ENCODE data around the gene PXN.
"Not testable (repeated sequence)": the region's sequence is repeated elsewhere in the genome, so short reads cannot be mapped to it uniquely, and the experiment has no call there.

PXN gene

DNA sequence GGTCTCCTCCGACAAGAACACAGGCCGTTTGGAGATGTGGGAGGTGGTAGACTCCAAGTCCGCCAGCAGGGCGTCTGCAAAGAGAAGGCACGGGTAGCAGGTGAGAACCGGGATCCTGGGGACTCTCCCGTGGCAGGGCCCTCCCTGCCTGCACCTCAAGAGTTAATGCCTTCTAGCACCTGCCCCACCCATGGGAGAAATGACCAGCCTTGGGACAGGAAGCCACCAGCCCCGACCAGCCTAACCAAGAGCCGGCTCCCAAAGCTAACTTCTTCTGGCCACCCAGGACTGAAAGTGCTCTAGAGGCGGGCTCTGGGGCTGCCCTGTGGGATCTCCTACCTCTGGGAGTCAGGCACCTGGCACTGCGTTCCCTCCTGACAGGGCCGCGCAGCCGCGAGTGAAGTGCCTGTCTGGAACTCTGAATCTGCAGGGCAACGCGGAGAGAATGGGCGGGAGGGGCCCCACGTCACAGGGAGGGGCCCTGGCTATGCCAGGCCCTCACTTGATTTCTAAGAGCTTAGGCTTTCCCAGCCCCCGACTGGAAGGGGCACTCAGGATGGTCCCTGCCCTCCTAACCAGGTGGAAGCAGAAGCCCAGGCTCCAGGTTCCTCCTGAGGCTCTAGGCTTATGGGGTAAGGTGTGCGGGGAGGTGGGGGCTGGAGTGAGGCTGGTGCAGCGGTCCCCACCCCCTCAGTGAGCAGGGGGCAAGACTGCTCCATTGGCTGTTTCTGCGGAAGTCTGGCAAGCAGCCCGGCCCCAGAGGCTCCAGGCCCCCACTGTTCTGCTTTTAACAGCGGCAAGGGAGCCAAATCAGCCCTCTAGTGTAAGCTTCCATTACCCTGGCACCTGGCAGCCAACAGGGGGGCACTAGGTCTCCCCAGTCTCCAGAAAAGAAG, 41.0 kb downstream of the PXN start:
- DNase-seq = no peak

DNA sequence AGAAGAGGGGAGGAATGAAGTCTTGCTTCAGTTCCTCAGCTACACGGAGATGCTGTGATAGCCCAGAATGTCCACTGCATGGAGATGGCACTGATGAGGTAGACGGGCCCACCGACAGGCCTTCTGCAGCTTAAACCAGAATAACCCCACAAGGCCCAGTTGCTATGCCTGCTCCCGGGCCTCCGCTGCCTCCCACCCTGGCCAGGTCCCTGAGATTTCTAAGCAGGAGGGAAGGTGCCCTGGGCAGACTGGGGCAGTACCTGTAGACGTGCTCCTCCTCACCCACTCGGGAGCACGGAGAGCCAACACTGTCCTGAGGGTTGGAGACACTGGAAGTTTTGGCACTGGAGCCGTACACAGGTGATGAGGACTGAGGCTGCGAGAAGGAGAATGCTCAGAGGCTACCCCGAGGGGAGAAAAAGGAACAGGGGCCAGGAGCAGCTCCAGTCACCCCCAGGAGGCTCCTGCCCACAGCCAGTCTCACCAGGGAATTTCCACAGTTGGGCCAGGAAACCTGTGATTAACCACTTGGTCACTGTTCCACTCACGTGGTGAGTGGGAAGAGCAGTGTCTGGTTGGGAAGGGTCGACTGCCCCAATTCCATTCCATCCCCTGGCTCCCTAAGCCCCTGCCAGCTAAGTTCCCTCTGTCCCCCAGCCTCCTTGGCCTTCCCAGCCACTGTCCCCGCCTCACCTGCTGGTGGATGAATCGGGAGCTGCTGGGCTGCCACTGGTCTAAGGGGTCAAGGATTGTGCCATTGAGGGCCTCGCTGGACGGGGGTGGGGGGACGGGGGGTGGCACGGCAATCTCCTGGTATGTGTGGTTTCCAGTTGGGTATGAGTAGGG, 41.8 kb downstream of the PXN start:
- DNase-seq = no peak

GRCh38 chr12:120222288-120222832, 43.2 kb downstream of the PXN start:
- no peak for DNase-seq

DNA sequence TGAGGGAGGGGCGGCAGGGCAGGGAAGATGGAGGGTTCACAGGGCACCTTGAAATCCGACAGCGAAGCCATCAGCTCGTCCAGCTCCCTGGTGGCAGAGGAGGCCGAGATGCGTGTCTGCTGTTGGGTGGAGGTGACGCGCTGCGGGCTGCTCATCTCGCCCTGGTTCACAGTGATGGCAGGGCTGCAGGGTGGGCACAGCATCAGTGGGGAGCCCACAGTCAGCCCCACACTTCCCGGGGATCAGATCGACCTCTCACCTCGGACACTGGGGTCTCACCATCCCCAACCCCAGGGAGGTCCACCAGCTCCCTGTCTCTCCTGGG, 44.0 kb downstream of the PXN start:
- no peak for DNase-seq

DNA sequence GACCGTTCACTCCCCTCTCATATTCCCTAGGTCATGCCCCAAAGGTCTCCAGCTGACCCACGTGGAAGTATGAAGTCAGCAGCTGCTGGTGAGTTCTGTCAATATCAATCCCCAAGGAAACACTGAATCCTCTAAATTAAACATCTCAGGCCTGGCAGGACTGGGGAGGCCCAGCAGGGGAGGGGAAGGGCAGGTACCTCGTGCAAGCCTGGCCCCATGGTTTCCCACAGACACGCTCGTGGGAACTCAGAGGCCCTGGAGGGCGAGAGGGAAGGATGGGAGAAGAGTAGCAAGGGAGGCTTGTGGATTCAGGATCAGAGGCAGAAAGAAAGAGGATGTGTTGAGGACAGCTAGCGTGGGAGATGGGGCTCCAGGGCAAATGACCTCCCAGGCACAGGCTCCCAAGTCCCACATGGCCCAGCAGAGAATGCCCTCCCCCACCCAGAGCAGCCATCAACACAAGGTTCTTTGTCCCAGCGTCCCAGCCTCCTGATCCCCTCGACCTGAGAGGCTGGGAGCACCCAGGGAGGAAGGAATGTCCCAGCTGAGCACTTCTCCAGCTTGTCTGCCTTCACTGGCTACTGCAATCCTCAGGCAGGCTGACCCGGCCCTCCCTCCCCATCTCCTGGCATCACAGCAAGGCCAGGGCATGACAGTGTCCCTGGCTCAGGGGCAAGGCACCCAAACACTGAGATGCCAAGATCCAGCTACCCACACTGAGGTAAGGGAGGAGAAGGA, 44.5 kb downstream of the PXN start:
- peak; percentile 90 for DNase-seq

DNA sequence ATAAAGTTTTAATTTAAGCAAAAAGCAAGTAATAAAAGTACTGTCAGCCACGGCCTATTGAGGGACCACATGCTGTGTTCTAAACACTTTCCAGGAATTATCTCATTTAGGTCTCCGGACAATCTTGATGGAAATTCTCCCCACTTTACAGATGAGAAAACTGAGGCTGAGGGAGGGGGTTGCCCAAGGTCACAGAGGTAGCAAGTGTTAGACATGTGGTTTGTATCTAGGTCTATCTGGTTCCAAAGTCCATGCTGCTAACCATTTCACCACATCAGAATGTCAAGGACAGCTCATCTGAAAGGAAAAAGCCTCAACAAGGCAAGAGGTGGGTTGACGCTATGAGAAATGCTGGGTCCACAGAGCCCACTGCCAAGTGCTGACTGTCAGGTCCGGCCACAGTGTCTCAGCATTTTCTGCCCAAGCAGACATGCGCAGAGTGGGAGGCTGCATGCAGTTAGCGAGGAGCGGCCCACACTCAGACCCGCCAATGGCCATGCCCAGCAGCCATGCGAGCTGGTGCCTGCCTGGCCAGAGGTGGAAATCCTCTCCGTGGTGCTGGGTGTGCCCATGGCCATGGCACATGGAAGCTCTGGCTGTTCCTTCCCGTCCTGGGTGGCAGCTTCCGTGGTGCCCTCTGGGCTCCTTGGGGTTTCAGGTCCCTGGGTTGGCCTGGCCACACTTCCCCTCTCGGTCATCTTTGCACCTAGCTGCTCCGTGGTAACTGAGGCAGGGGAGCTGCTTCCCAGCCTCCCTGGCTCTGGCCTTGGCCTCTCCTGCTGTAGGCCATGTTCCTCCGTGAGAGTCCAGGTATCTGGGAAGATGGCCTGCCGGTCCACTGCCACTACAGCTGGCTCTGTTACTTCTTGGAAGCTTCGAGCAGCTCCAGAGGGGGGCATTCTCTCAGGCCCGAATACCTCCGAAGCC, 46.6 kb downstream of the PXN start:
- DNase-seq = no peak

- DNase-seq = no peak
Measured at GRCh38 chr12:120216742-120217605, 48.6 kb downstream of the PXN start.

GRCh38 chr12:120215766-120216735, 49.5 kb downstream of the PXN start:
- peak; percentile 55 for DNase-seq

DNA sequence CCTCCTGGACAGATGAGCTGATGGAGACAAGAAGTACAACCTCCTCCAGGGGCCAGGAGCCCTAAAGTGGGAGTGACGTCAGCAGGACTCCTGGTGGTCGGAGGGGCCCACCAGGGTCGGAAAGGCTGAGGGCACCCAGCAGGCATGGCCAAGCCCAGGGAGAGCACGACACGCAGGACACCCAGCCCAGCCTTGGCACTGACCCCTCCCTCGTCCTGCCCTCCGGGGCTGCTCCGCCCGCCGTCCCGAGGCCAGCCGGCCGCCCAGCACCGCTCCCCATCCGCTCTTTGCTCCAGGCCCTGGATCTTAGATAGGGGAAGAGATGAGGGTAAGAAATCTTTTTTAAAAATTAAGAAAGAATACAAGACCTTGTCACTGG, 50.2 kb downstream of the PXN start:
- peak; percentile 49 for DNase-seq

DNA sequence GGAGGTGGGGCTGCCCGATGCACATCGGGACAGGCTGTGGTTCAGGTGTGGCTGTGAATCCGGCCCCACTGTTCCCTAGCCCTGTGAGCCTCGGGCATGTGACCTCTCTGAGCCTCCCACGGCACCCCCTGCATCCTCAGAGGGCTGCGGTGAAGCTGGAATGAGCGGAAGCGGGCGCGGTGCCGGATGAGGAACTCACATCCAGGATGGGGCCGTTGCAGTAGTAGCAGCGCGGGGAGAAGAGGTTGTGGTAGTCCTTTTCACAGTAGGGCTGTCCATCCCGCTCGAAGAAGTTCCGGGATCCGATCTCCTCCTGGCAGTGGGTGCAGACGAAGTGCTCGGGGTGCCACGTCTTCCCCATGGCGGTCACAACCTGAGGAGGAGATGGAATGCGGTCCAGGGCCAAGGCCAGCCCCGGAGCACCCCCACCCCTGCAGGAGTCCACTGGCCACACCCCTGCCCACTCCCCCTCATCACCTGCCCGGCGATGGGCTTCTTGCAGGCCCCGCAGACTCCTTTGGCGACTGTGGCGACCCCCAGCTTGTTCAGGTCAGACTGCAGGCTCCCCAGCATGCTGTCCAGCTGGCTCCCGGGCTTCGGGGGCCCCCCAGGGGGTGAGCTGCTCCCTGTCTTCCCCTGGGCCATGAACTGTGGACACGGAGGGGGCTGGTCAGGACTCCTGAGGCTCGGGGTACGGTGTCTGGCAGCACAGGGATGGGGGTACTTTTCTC, 50.7 kb downstream of the PXN start:
- DNase-seq = no peak

DNA sequence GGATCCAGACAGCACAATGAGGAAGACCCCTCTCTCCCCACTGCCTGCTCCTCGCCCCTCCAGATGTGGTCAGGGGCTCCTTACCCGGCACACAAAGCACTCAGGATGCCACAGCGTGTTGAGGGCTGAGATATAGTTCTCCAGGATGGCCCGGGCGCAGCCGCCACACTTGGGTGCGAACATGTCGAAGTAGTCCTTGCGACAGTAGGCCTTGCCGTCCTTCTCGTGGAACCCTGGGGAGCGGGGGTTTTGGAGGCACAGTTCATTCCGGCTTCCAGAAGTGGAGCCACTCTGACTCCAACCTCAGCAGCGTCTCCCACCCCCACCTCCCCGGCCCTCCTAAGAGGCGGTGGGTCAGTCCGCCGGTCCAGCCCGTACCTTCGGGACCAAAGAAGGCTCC, 51.8 kb downstream of the PXN start:
- no peak for DNase-seq

- DNase-seq = not testable (repeated sequence)
Measured at GRCh38 chr12:120213182-120213581, 52.3 kb downstream of the PXN start.

- DNase-seq = no peak
Measured at GRCh38 chr12:120212301-120212700, 53.2 kb downstream of the PXN start.

- DNase-seq = no peak
Measured at GRCh38 chr12:120211904-120212283, 53.6 kb downstream of the PXN start.

- no peak for DNase-seq
Measured at GRCh38 chr12:120211243-120211903, 54.2 kb downstream of the PXN start.

DNA sequence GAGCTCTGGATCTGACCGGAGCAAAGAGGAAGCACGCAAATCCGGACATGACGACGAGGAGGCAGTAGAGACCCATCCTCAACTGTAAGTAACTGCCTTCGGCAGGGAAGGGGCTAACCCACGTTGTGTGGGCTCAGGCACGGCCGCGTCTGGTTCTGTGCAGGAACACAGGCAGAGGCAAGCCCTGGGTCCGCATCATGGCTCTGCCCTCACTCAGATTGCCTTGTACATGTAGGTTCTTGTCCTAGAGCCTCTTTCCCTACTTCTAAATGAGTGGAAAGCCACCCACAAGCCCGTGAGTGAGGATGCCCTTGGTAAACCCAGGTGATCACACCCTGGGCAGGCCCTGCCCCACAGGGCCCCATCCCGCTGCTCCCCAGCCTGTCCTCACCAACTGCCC, 55.7 kb downstream of the PXN start:
- no peak for DNase-seq

- no peak for DNase-seq
Measured at GRCh38 chr12:120207227-120207626, 58.3 kb downstream of the PXN start.

DNA sequence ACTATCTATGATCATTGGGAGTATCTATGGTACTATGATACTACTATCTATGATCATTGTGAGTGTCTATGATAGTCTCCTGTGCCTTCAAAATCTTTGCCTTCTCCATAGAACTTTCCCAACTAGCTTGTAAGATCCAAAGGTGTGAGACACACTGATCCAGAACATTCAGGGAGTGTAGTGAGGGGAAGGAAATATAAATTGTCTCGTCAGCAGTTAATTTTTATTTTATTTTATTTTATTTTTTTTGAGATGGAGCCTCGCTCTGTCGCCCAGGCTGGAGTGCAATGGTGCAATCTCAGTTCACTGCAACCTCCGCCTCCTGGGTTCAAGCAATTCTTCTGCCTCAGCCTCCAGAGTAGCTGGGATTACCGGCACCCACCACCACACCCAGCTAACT, 58.7 kb downstream of the PXN start:
- DNase-seq = not testable (repeated sequence)

- no peak for DNase-seq
Measured at GRCh38 chr12:120206228-120206627, 59.3 kb downstream of the PXN start.

Data from islet precursor cell (in vitro differentiated cells).